Adrenal gland (tissue), 12 donors: ENCODE measurements around the gene PTPRQ. TPM values are rescaled to one million over a fixed set of nuclear protein-coding genes. Genes with fewer than 3 reads are reported as not detected.

Experiments
- DNase-seq, 7 donors: peaks; one replicate each; pipeline ENCODE4 v3.0.0-alpha.2; 2019 to 2020
- H3K27ac ChIP-seq, 5 donors: fragments of 200-600 bp; sonication (generic) in 4 of 5; 1 replicate in 3 of 5; 2 replicates in 2 of 5; pipeline versions ENCODE4 v1.5.1 to v1.8.0; 2016 to 2020; ENCODE audit warnings: mild to moderate bottlenecking in 1 of 5
- H3K27me3 ChIP-seq: fragments of 200-600 bp; 2 replicates; pipeline ENCODE4 v1.8.0; 2021
- H3K36me3 ChIP-seq, 2 donors: fragments of 200-600 bp; replicated peaks in 1 of 2; 1 replicate in 1 of 2; 2 replicates in 1 of 2; pipeline versions ENCODE4 v1.5.1 to v1.8.0; 2018 to 2022
- H3K4me1 ChIP-seq, 2 donors: fragments of 200-600 bp; replicated peaks in 1 of 2; 1 replicate in 1 of 2; 2 replicates in 1 of 2; pipeline versions ENCODE4 v1.5.1 to v1.8.0; 2018 to 2021
- H3K4me3 ChIP-seq, 4 donors: fragments of 200-600 bp; sonication (generic) in 3 of 4; one replicate each; pipeline ENCODE4 v1.5.1; 2016 to 2018
- H3K9me3 ChIP-seq, 3 donors: fragments of 200-600 bp; sonication (generic) in 1 of 3; replicated peaks in 1 of 3; 1 replicate in 2 of 3; 2 replicates in 1 of 3; pipeline versions ENCODE4 v1.5.1 to v1.8.0; 2016 to 2021
- POLR2A ChIP-seq, 2 donors: fragments of 450-650 bp; IDR thresholded peaks; one replicate each; pipeline ENCODE4 v1.6.1; 2017; ENCODE audit warnings: antibody characterized with exemption in 2 of 2, mild to moderate bottlenecking in 2 of 2, moderate library complexity in 1 of 2
- WGBS, 4 donors: extraction: QIAGEN DNeasy Blood & Tissue Kit in 2 of 4; methylation state at CpG; one replicate each; pipeline versions ENCODE4 v1.1.5 to v1.1.7; 2013 to 2017; 5-methylcytosine and 5-hydroxymethylcytosine counted together
- intact Hi-C, 2 donors: fragments of 100-400 bp; cut with DNase I; formaldehyde crosslinking; loops; one replicate each; pipeline versions ENCODE4 v1.14.1 to v1.15.0; 2022 to 2023
- polyA plus RNA-seq, 3 donors: library from polyadenylated mRNA; stranded (reverse); fragments of 200-250 nt in 2 of 3; fragments of 350-450 nt in 1 of 3; fragmentation: Illumina TruSeq in 1 of 3; extraction: RNeasy Lipid Tissue Mini Kit (QIAGEN cat#74804) in 1 of 3; gene quantifications; one replicate each; pipeline ENCODE4 v1.2.3, GENCODE V29; 2013 to 2014
- total RNA-seq, 9 donors: library from RNA; depleted of rRNA in 4 of 9; stranded (reverse); fragments of >200 nt in 4 of 9; fragments of 120-200 nt in 1 of 9; fragmentation: NEBNext Ultra II Directional in 1 of 9; extraction: Animal tissue kit (Norgen Biotek cat#: 25700) in 1 of 9; gene quantifications; one replicate each; pipeline versions ENCODE4 v1.1.0 to v1.2.4, GENCODE V29; 2013 to 2023
- TF ChIP-seq, protein P1 (sequence below), 6 experiments: fragments of 450-650 bp in 4 of 6; fragments of 200-600 bp in 2 of 6; sonication (generic) in 1 of 6; IDR thresholded peaks; 1 replicate in 5 of 6; 2 replicates in 1 of 6; pipeline versions ENCODE4 v1.5.1 to v1.8.0; 2016 to 2021; ENCODE audit warnings: antibody characterized with exemption in 6 of 6, mild to moderate bottlenecking in 2 of 6, moderate library complexity in 1 of 6
- donor health status: healthy with polysubstance abuse.
- donor health status: Bipolar disorder and iron deficiency.
- donor health status: DM: yes; HTN: yes; CAD: no.
- donor health status: DM: no; HTN: no; CAD: no.
- donor health status: DM: no; HTN: no; CAD: no.
- donor health status: DM: yes; HTN: yes; CAD: no.

Gene PTPRQ
- total and polyA plus RNA-seq, 12 donors = under 0.01 to 0.27 (median 0.13) TPM; not detected in 2

DNA sequence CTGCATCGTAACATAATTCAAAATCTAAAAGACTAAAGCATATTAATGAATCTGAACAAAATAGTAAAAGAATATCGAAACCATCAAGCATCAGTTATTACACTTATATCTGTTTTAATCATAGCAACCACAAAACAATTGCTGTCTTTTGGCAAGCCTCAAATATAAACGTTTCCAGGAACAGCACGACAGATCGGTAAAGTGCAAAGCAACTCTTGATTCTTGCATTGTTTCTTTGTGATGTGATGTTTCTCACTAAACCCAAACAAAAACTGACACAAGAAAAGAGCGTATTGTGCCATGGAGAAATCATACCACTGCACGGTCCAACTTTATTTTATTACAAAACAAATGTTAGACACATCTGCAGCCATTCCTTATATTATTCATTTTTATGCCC is 254.2 kb downstream of the PTPRQ start:
- Histone ChIP-seq H3K9me3 (no peaks in the 10 kb centered on the region), H3K4me3 (no peak overlapping the region), H3K27ac (no peak overlapping the region), H3K4me1 (no peaks in the 10 kb centered on the region), H3K36me3 (no peaks in the 10 kb centered on the region), H3K27me3 (no peaks in the 10 kb centered on the region)
- WGBS, 4 donors = 73 to 84% (median 80%) methylated on average over 7 of the region's 7 CpGs
- no peak for DNase-seq
- TF ChIP-seq, protein P1, sequence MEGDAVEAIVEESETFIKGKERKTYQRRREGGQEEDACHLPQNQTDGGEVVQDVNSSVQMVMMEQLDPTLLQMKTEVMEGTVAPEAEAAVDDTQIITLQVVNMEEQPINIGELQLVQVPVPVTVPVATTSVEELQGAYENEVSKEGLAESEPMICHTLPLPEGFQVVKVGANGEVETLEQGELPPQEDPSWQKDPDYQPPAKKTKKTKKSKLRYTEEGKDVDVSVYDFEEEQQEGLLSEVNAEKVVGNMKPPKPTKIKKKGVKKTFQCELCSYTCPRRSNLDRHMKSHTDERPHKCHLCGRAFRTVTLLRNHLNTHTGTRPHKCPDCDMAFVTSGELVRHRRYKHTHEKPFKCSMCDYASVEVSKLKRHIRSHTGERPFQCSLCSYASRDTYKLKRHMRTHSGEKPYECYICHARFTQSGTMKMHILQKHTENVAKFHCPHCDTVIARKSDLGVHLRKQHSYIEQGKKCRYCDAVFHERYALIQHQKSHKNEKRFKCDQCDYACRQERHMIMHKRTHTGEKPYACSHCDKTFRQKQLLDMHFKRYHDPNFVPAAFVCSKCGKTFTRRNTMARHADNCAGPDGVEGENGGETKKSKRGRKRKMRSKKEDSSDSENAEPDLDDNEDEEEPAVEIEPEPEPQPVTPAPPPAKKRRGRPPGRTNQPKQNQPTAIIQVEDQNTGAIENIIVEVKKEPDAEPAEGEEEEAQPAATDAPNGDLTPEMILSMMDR (IDR thresholded peaks at IDR 0.05) = no peak
- no peak for TF ChIP-seq POLR2A (IDR thresholded peaks at IDR 0.05)
- intact Hi-C loops = no loop called here

DNA sequence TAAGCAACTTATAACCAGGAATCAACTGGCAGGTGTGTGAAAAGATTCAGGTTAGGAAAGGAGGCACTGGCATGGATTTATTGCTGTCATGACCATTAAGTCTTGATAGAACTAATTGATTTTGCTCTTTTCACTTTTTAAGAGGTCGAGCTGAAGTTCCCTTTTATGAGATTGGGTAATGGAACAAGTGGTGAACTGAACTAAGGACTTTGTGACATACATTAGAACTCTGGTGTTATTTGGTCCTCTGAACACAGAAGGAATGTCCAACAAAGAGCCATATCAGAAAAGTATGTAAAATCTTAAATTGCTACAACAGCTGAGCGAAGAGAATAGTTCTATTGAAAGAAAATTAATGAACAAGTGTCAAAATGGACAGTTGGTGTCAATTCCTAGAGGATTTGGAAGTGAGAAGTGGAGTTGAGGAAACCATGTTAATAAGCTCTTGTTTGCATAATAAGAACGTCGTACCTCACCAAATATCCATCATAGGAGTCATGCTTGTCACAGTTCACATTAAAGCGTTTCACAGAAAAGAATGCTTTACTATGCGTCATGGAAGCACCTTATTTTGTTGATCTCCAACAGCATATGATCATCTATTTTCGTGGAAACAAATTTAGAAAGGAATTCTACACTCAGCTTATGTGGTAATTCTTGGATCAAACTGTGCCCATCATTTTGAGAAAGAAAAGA is 255.0 kb downstream of the PTPRQ start:
- Histone ChIP-seq H3K36me3 (no peaks in the 10 kb centered on the region), H3K9me3 (no peaks in the 10 kb centered on the region), H3K27ac (no peak overlapping the region), H3K27me3 (no peaks in the 10 kb centered on the region), H3K4me3 (no peak overlapping the region), H3K4me1 (no peaks in the 10 kb centered on the region)
- intact Hi-C loops = no loop called here
- DNase-seq = no peak
- TF ChIP-seq, protein P1 (IDR thresholded peaks at IDR 0.05) = no peak
- no peak for TF ChIP-seq POLR2A (IDR thresholded peaks at IDR 0.05)
- WGBS, 4 donors = 65 to 72% (median 68%) methylated on average over 7 of the region's 7 CpGs

DNA sequence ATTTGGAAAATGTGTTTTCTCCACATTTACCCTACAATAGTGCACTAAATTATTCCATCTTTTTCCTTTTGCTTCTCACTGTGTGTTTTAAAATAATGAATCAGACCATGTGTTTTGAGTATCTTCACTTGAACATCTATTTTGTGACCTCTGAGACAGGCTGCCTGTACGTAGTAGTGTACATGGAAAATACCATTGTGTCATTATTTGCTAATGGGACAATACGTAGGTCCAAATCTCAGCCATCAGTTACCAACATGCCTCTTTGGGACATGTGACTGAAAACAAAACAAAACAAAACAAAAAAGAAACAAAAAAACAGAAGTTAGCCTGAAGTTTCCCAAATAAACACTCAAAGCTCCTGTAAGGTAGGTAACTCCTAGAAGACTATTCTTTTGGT is 256.3 kb downstream of the PTPRQ start:
- DNase-seq = no peak
- intact Hi-C loops = no loop called here
- Histone ChIP-seq H3K4me1 (no peaks in the 10 kb centered on the region), H3K36me3 (no peaks in the 10 kb centered on the region), H3K27me3 (no peaks in the 10 kb centered on the region), H3K27ac (no peak overlapping the region), H3K9me3 (no peaks in the 10 kb centered on the region), H3K4me3 (no peak overlapping the region)
- WGBS, 4 donors = 71 to 88% (median 81%) methylated on average over 2 of the region's 2 CpGs
- no peak for TF ChIP-seq POLR2A (IDR thresholded peaks at IDR 0.05)
- TF ChIP-seq, protein P1 (IDR thresholded peaks at IDR 0.05) = no peak

GRCh38 chr12:80701388-80701787 is 257.4 kb downstream of the PTPRQ start:
- Histone ChIP-seq H3K27me3 (no peaks in the 10 kb centered on the region), H3K27ac (no peak overlapping the region), H3K4me3 (no peak overlapping the region), H3K9me3 (no peaks in the 10 kb centered on the region), H3K4me1 (no peaks in the 10 kb centered on the region), H3K36me3 (no peaks in the 10 kb centered on the region)
- 65 to 80% (median 70%) methylated on average over 2 of the region's 2 CpGs for whole genome bisulfite sequencing, 4 donors
- intact Hi-C loops = no loop called here
- TF ChIP-seq POLR2A (IDR thresholded peaks at IDR 0.05) = no peak
- TF ChIP-seq, protein P1 (IDR thresholded peaks at IDR 0.05) = no peak
- DNase-seq = no peak
